Nephron (organoid): ENCODE results near the gene ARHGDIB.

Experiments
- H3K27ac Mint-ChIP-seq, 3 experiments: 2 replicates each; pipeline ENCODE4 v1.8.0; 2020; ENCODE audit warnings: mixed read lengths in 3 of 3, mild to moderate bottlenecking in 2 of 3, moderate library complexity in 1 of 3
- H3K27me3 Mint-ChIP-seq: 2 replicates; pipeline ENCODE4 v1.8.0; 2021; ENCODE audit warnings: low read depth, mild to moderate bottlenecking, moderate library complexity, mixed read lengths
- H3K36me3 Mint-ChIP-seq: 2 replicates; pipeline ENCODE4 v1.8.0; 2020; ENCODE audit warnings: low read depth, mixed read lengths
- H3K4me1 Mint-ChIP-seq: 2 replicates; pipeline ENCODE4 v1.8.0; 2020; ENCODE audit warnings: mixed read lengths
- H3K4me3 Mint-ChIP-seq, 3 experiments: 2 replicates each; pipeline ENCODE4 v1.8.0; 2020; ENCODE audit warnings: mild to moderate bottlenecking in 3 of 3, mixed read lengths in 3 of 3, moderate library complexity in 2 of 3
- H3K9me3 Mint-ChIP-seq: 2 replicates; pipeline ENCODE4 v1.8.0; 2020; ENCODE audit warnings: mixed read lengths
- TF ChIP-seq, protein P1 (sequence below), 3 experiments: fragments of 200-600 bp; sonication (generic); IDR thresholded peaks; one replicate each; pipeline ENCODE4 v1.5.0; 2021; ENCODE audit warnings: antibody characterized with exemption in 3 of 3; ENCODE audit not compliant: unreplicated experiment in 3 of 3

ARHGDIB gene

DNA sequence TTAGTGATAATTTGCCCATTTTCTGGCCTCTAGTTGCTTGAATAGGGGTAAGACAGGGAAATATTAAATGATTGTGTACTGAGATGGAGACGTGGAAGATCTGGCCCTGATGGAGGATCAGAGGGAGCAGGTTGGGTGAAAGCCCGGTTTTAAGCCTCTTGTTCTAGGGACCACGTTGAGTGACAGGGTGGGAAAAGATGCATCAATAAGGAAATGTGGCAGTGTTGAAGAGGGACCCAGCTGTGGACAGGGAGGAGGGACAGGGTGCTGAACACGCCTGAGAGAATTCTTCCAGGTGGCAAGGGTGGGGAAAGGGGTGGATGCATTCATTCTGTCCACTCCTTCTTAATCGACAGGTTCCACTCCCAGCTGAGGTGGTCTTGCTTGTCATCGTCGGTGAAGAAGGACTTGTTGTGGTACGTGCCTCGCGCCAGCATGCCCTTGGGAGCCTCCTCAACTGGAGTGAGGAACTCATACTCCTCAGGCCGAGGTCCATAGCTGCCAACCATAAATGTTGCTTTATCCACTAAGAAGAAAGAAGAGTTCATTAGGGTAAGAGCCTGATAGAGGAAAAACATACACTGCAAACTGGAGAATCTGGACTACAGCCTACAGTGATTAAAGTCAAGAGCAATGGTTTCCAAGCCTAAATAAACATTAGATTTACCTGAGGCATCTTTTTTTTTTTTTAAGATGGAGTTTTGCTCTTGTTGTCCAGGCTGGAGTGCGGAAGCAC lies 19.0 kb downstream of the ARHGDIB start:
- Mint-ChIP-seq H3K36me3 (peaks cover 5% of the 10 kb centered on the region), H3K27me3 (no peaks in the 10 kb centered on the region), H3K9me3 (peaks cover 5% of the 10 kb centered on the region), H3K27ac (no peak overlapping the region), H3K4me1 (peaks cover 11% of the 10 kb centered on the region), H3K4me3 (no peak overlapping the region)
- TF ChIP-seq, protein P1, sequence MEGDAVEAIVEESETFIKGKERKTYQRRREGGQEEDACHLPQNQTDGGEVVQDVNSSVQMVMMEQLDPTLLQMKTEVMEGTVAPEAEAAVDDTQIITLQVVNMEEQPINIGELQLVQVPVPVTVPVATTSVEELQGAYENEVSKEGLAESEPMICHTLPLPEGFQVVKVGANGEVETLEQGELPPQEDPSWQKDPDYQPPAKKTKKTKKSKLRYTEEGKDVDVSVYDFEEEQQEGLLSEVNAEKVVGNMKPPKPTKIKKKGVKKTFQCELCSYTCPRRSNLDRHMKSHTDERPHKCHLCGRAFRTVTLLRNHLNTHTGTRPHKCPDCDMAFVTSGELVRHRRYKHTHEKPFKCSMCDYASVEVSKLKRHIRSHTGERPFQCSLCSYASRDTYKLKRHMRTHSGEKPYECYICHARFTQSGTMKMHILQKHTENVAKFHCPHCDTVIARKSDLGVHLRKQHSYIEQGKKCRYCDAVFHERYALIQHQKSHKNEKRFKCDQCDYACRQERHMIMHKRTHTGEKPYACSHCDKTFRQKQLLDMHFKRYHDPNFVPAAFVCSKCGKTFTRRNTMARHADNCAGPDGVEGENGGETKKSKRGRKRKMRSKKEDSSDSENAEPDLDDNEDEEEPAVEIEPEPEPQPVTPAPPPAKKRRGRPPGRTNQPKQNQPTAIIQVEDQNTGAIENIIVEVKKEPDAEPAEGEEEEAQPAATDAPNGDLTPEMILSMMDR (IDR thresholded peaks at IDR 0.05; ENCODE audit: unreplicated experiment in 3 of 3), result no peak

DNA sequence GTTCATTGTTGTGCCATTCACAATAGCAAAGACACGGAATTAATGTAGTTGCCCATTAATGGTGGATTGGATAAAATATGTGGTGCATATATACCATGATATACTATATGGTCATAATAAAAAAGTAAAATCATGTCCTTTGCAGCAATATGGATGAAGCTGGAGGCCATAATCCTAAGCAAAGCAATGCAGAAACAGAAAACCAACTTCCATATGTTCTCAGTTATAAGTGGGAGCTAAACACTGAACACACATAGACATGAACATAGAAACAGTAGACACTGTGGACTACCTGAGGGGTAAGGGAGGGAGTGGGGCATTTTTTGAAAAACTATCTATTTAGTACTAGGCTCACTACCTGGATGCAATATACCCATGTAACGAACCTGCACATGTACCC lies 20.0 kb downstream of the ARHGDIB start:
- H3K27me3 Mint-ChIP-seq, result no peaks in the 10 kb centered on the region
- no peak overlapping the region for H3K4me3 Mint-ChIP-seq
- H3K4me1 Mint-ChIP-seq, result peaks cover 12% of the 10 kb centered on the region
- TF ChIP-seq, protein P1 (IDR thresholded peaks at IDR 0.05; ENCODE audit: unreplicated experiment in 3 of 3), result no peak
- no peak overlapping the region for H3K27ac Mint-ChIP-seq
- H3K9me3 Mint-ChIP-seq, result peaks cover 5% of the 10 kb centered on the region
- H3K36me3 Mint-ChIP-seq, result peaks cover 5% of the 10 kb centered on the region

DNA sequence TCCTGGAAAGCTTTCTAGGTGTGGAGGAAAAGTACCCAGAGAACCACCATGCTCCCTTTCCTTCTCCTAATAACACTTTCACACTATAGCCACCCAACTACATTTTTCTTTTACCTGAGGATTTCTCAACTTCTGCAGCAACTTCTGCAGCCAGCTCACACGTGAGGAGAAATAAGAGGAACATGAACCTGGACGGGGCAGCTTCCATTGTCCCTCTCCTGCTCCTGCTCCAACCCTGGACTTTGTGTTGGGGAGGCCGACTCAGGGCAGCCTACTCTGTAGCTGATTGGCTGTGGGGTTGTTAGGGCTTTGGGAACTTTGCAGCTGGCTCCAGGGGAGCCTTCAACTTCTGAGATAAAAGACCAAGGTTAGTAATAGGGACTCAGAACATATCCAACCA lies 23.1 kb downstream of the ARHGDIB start, which contains the start of gene ERP27:
ERP27 (minus strand) TSS at position 237 of the 400 bp plus-strand sequence; CDS start at position 208, 29 bp downstream.
- TF ChIP-seq, protein P1 (IDR thresholded peaks at IDR 0.05; ENCODE audit: unreplicated experiment in 3 of 3), result no peak
- Mint-ChIP-seq H3K27me3 (no peaks in the 10 kb centered on the region), H3K27ac (no peak within 1 kb of the TSS), H3K36me3 (peaks cover 5% of the 10 kb centered on the region), H3K4me1 (peaks cover 16% of the 10 kb centered on the region), H3K9me3 (peaks cover 5% of the 10 kb centered on the region), H3K4me3 (no peak within 1 kb of the TSS)

DNA sequence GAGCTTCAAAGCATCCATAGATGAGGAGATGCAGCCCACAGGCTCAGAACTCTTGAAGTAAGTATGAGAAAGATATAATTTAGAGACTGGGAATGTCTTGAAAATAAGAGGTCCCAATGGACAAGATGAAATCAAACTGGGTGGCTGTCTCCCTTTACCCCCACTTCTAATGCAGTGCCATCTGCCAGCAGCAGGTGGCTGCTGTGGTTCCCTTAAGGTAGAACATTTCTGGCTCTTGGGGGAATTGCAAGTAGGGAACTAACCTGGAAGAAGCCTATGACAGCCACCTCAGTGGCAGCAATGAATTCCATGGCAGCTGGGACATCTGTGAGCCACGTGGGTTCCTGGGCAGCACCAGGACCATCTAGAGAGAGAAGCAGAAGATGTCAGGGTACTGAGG lies 23.7 kb downstream of the ARHGDIB start:
- Mint-ChIP-seq H3K27ac (no peak overlapping the region), H3K4me1 (peaks cover 16% of the 10 kb centered on the region), H3K4me3 (no peak overlapping the region), H3K36me3 (peaks cover 5% of the 10 kb centered on the region), H3K9me3 (peaks cover 5% of the 10 kb centered on the region), H3K27me3 (no peaks in the 10 kb centered on the region)
- TF ChIP-seq, protein P1 (IDR thresholded peaks at IDR 0.05; ENCODE audit: unreplicated experiment in 3 of 3), result no peak

DNA sequence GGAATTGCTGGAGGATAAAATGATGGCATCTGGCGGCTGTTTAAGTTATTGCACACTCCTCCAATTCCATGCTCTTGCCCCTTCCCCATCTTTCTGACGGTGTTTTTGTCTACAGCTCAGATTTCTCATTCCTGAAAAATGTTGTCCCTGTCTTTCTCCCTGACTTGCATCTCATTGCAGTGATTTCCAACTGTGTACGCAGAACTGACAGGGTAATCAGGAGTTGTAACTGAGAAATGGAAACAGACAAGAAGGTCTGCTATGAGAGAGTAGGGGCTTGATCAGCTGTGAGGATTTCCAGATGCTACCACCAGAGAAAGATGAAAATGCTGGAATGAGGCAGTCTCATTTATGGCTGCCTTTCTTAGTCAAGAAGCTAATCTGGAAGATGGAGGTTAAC lies 24.4 kb downstream of the ARHGDIB start:
- TF ChIP-seq, protein P1 (IDR thresholded peaks at IDR 0.05; ENCODE audit: unreplicated experiment in 3 of 3), result peak in 1 of 3 experiments; percentile 25
- H3K9me3 Mint-ChIP-seq, result peaks cover 5% of the 10 kb centered on the region
- no peaks in the 10 kb centered on the region for H3K27me3 Mint-ChIP-seq
- H3K27ac Mint-ChIP-seq, result peak overlapping the region; percentile 20 to 64 (median 21)
- no peak overlapping the region for H3K4me3 Mint-ChIP-seq
- peaks cover 2% of the 10 kb centered on the region for H3K36me3 Mint-ChIP-seq
- peaks cover 16% of the 10 kb centered on the region for H3K4me1 Mint-ChIP-seq
